ENCODE results near the gene AMOTL2. TPM values are rescaled to one million over a fixed set of nuclear protein-coding genes. Genes with fewer than 3 reads are reported as not detected.
A peak's percentile ranks its signal among the peaks of the same experiment; 100 is the strongest.

AMOTL2 gene
- total RNA-seq, 1 donor: 236 TPM

DNA sequence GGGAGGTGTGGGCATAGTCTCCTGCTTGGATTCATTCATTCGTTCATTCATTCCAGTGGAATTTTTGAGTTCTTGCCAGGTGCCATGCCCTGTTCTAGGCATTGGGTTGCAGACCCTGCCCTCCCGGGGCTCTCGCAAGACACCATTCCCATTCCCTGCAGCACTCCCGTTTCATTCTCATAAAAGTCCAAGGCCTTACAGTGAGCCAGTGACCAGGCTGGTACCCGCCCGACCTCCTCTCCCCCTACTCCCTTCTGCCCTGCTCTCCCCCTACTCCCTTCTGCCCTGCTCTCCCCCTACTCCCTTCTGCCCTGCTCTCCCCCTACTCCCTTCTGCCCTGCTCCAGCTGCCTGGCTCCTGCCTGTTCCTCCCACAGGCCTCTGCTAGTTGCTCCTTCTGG, 41.9 kb downstream of the AMOTL2 start:
- no peak for DNase-seq (ENCODE audit: low read depth)
- H3K4me3 ChIP-seq (ENCODE audit: low read depth, low read length): no peak overlapping the region
- TF ChIP-seq, protein P1, sequence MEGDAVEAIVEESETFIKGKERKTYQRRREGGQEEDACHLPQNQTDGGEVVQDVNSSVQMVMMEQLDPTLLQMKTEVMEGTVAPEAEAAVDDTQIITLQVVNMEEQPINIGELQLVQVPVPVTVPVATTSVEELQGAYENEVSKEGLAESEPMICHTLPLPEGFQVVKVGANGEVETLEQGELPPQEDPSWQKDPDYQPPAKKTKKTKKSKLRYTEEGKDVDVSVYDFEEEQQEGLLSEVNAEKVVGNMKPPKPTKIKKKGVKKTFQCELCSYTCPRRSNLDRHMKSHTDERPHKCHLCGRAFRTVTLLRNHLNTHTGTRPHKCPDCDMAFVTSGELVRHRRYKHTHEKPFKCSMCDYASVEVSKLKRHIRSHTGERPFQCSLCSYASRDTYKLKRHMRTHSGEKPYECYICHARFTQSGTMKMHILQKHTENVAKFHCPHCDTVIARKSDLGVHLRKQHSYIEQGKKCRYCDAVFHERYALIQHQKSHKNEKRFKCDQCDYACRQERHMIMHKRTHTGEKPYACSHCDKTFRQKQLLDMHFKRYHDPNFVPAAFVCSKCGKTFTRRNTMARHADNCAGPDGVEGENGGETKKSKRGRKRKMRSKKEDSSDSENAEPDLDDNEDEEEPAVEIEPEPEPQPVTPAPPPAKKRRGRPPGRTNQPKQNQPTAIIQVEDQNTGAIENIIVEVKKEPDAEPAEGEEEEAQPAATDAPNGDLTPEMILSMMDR (IDR thresholded peaks at IDR 0.05; ENCODE audit: insufficient read depth, low read depth, low read length): no peak

DNA sequence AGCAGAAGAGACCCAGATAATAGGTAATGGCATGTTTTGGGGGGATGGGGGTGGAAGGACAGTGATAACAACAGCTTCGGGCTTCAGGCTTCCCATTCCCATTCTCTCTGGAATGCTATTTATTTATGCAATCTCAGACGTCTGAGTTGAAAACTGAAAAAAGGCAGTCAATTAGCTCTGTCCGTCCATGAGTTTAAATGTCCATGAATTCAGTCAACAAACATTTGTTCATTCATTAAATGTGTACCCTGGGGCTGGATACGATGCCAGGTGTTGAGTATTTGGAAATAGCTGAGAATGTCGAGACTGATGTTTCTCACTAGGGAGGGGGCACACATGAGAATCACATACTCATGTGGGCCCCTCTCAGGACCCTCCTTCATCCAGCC, 42.4 kb downstream of the AMOTL2 start:
- DNase-seq (ENCODE audit: low read depth): no peak
- H3K4me3 ChIP-seq (ENCODE audit: low read depth, low read length): no peak overlapping the region
- TF ChIP-seq, protein P1 (IDR thresholded peaks at IDR 0.05; ENCODE audit: insufficient read depth, low read depth, low read length): no peak

DNA sequence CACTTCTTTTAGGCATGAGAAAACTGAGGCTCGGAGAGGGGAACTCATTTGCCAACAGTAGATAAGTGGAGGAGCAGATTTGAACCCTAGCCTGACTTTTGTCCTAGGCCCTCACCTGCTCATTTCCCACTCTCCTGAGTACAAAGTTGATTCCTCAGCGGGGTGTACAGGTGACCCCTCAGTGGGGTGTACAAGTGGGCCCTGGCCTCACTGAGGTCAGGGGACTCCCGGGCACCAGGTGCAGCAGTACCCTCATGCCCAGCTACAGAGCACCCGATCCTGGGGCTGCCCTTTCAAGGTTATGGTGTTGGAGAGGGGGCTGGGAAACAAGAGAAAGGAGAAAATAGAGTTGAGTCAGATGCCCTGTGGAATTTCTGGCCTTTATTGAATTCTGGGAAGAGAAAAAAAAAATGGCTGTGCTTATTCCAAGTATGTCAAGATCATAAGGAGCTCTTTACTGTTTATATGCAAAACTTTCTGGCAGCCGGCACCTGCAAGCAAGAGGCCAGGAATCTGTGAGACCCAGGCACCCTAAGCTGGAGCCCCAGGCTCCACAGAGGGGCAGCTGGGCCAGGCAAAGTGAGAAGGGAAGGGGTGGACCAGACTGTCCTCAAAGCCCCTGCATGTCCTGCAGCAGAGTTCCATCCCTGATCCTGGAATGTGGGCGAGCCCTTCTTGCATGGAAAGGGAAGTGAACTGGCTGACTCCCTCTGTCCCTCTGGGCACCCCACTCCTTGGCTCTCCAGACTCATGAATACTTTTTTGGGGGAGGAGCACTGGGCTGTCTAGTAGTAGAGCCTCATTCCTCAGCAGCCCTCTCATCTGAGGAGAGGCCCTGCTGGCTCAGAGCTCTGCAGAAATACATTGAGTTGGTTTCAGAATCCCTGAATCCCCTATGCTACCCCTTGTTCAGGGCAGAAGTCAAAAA, 43.1 kb downstream of the AMOTL2 start:
- TF ChIP-seq, protein P1 (IDR thresholded peaks at IDR 0.05; ENCODE audit: insufficient read depth, low read depth, low read length): no peak
- DNase-seq (ENCODE audit: low read depth): peak; percentile 48
- no peak overlapping the region for H3K4me3 ChIP-seq (ENCODE audit: low read depth, low read length)

DNA sequence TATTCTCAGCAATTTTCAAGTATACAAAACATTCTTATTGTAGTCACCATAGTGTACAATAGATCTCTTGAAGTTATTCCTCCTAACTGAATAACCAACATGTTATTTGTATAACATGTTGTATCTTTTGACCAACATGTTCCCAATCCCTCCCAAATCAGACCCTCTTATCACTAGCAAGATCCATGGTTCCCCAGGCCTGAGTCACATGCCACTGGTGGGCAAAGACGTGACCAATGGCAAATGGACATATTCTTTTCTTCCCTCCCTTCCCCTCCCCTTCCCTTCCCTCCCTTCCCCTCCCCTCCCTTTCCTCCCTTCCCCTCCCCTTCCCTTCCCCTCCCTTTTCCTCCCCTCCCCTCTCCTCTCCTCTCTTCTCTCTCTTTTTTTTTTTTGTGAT, 45.4 kb downstream of the AMOTL2 start:
- no peak for DNase-seq (ENCODE audit: low read depth)
- TF ChIP-seq, protein P1 (IDR thresholded peaks at IDR 0.05; ENCODE audit: insufficient read depth, low read depth, low read length): no peak
- no peak overlapping the region for H3K4me3 ChIP-seq (ENCODE audit: low read depth, low read length)

DNA sequence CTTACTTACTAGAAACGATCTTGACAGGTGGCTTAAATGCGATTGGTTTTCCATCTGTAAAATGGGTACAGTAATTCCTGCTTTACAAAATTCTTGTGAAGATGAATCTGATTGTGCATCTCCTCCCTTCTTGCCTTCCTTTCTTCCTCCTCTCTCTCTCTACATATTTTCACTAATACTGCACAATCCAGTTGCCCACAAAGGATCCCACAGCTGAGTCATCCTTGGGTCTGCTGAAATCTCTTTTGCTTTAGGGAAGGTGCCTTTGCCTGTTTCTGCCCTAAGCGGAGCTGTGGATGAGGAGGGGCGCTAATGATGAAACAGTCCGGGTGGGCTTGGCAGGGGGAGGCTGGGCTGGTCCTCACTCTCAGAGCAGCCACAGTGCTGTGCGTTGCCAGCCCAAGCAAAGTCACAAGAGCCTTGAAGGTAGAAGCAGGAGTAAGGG, 46.1 kb downstream of the AMOTL2 start:
- DNase-seq (ENCODE audit: low read depth): peak; percentile 90
- H3K4me3 ChIP-seq (ENCODE audit: low read depth, low read length): no peak overlapping the region
- TF ChIP-seq, protein P1 (IDR thresholded peaks at IDR 0.05; ENCODE audit: insufficient read depth, low read depth, low read length): no peak

DNA sequence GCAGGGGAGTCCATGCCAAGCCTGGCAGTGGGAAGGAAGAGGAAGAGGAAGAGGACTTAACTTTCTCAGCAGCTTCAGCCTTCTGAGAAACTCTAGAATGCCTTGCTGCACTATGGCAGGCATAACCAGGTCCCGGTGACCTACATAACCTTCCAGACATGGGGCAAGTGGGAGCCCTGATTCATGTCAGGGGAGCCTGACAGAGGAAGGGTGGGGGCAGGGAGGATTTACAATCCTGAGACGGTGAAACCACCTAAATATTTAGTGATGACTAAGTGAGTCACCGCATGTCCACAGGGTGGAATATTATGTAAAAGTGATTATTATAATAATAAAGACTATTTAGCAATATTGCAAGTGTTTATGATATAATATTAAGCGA, 46.7 kb downstream of the AMOTL2 start:
- peak; percentile 81 for DNase-seq (ENCODE audit: low read depth)
- no peak overlapping the region for H3K4me3 ChIP-seq (ENCODE audit: low read depth, low read length)
- TF ChIP-seq, protein P1 (IDR thresholded peaks at IDR 0.05; ENCODE audit: insufficient read depth, low read depth, low read length): no peak

All from fibroblast of villous mesenchyme (primary cell).